Liver (tissue), 2 donors: ENCODE measurements around the gene ZNF618.

Experiments
- EGR1 ChIP-seq, 2 donors: IDR thresholded peaks; 2 replicates each; pipeline ENCODE4 v1.6.1; 2016 to 2018; ENCODE audit warnings: antibody characterized with exemption in 2 of 2, low read depth in 2 of 2
- FOXA2 ChIP-seq: IDR thresholded peaks from 2 replicates; pipeline ENCODE4 v1.6.1; 2016; ENCODE audit warnings: antibody characterized with exemption
- RAD21 ChIP-seq, 2 donors: IDR thresholded peaks; 2 replicates each; pipeline ENCODE4 v1.6.1; 2016; ENCODE audit warnings: antibody characterized with exemption in 2 of 2, mild to moderate bottlenecking in 2 of 2
- ZBTB33 ChIP-seq: IDR thresholded peaks from 2 replicates; pipeline ENCODE4 v1.6.1; 2016; ENCODE audit warnings: antibody characterized with exemption
- donor health status: healthy.

GRCh38 chr9:113888976-113889375 is 12.9 kb downstream of the ZNF618 start:
- TF ChIP-seq RAD21 (IDR thresholded peaks at IDR 0.05) = no peak
- TF ChIP-seq EGR1 (IDR thresholded peaks at IDR 0.05; ENCODE audit: low read depth in 2 of 2) = no peak
- TF ChIP-seq FOXA2 = no peak
- TF ChIP-seq ZBTB33 = no peak
